K562 (cell line): ENCODE measurements around the gene SFT2D2. TPM values are rescaled to one million over a fixed set of nuclear protein-coding genes. Genes with fewer than 3 reads are reported as not detected.
A peak's percentile ranks its signal among the peaks of the same experiment; 100 is the strongest.

Experiments used
- BHLHE40 ChIP-seq: IDR thresholded peaks from 2 replicates; pipeline ENCODE4 v1.6.1; 2011; ENCODE audit warnings: low read length, improper control_type of control experiment
- CBX2 ChIP-seq: fragments of 200-600 bp; sonication (generic); IDR thresholded peaks from one replicate; pipeline ENCODE4 v1.6.1; 2012; ENCODE audit warnings: mild to moderate bottlenecking, low read length, inconsistent platforms; ENCODE audit not compliant: insufficient read depth, poor library complexity, severe bottlenecking
- CC2D1A ChIP-seq: fragments of 450-650 bp; IDR thresholded peaks from 2 replicates; pipeline ENCODE4 v1.6.1; 2017; ENCODE audit warnings: mild to moderate bottlenecking
- CCNT2 ChIP-seq: IDR thresholded peaks from 2 replicates; pipeline ENCODE4 v1.6.1; 2011; ENCODE audit warnings: borderline replicate concordance, low read depth, mild to moderate bottlenecking, moderate library complexity, mixed read lengths, low read length; ENCODE audit not compliant: insufficient read length; ENCODE audit errors: extremely low read depth
- CREM ChIP-seq: IDR thresholded peaks from 2 replicates; pipeline ENCODE4 v1.6.1; 2014; ENCODE audit warnings: antibody characterized with exemption, low read depth
- CTBP1 ChIP-seq: fragments of 450-650 bp; IDR thresholded peaks from 2 replicates; pipeline ENCODE4 v1.6.1; 2016; ENCODE audit warnings: borderline replicate concordance
- ELF2 ChIP-seq: fragments of 250-450 bp; sonication (Bioruptor Pico); IDR thresholded peaks from 2 replicates; pipeline ENCODE4 v1.5.0; 2021; ENCODE audit warnings: mild to moderate bottlenecking
- ELK3 ChIP-seq: fragments of 450-650 bp; formaldehyde crosslinking; IDR thresholded peaks from 2 replicates; pipeline ENCODE4 v1.4.0; 2020; ENCODE audit warnings: mild to moderate bottlenecking
- ERF ChIP-seq: fragments of 450-650 bp; formaldehyde crosslinking; IDR thresholded peaks from 2 replicates; pipeline ENCODE4 v1.4.0; 2020; ENCODE audit warnings: mild to moderate bottlenecking, mixed read lengths
- HDAC2 ChIP-seq: fragments of 450-650 bp; IDR thresholded peaks from 2 replicates; pipeline ENCODE4 v1.6.1; 2016; ENCODE audit warnings: mild to moderate bottlenecking
- JUNB ChIP-seq: fragments of 450-650 bp; formaldehyde crosslinking; conservative IDR thresholded peaks from 2 replicates; pipeline ENCODE4 v1.4.0; 2020; ENCODE audit warnings: mild to moderate bottlenecking
- KDM4B ChIP-seq, 2 experiments: fragments of 450-650 bp in 1 of 2; sonication (generic) in 1 of 2; IDR thresholded peaks; 2 replicates each; pipeline ENCODE4 v1.6.1; 2016 to 2017; ENCODE audit warnings: borderline replicate concordance in 2 of 2, antibody characterized with exemption in 1 of 2, low read depth in 1 of 2, mild to moderate bottlenecking in 1 of 2
- KLF1 ChIP-seq: fragments of 450-650 bp; IDR thresholded peaks from 2 replicates; pipeline ENCODE4 v1.6.1; 2016; ENCODE audit warnings: missing genetic modification characterization, missing compliant biosample characterization
- MED1 ChIP-seq: sonication (generic); formaldehyde crosslinking; IDR thresholded peaks from 2 replicates; pipeline ENCODE4 v1.8.1; 2023; ENCODE audit warnings: missing genetic modification reagents, borderline replicate concordance
- NFE2L1 ChIP-seq: fragments of 450-650 bp; IDR thresholded peaks from 2 replicates; pipeline ENCODE4 v1.6.1; 2016; ENCODE audit warnings: missing genetic modification characterization, low read depth, mild to moderate bottlenecking, missing compliant biosample characterization, moderate library complexity, borderline replicate concordance
- NFIX ChIP-seq: fragments of 250-450 bp; sonication (Bioruptor Pico); IDR thresholded peaks from 2 replicates; pipeline ENCODE4 v1.4.0; 2020; ENCODE audit warnings: low read depth, mild to moderate bottlenecking, moderate library complexity
- NR2F6 ChIP-seq: fragments of 450-650 bp; formaldehyde crosslinking; IDR thresholded peaks from 2 replicates; pipeline ENCODE4 v1.4.0; 2020; ENCODE audit warnings: mild to moderate bottlenecking
- POLR2A ChIP-seq: fragments of 450-650 bp; conservative IDR thresholded peaks from 2 replicates; pipeline ENCODE4 v1.6.1; 2016
- SRSF3 ChIP-seq: fragments of 200-400 bp; formaldehyde crosslinking; IDR thresholded peaks from 2 replicates; pipeline ENCODE4 v1.6.1; 2016; ENCODE audit warnings: mild to moderate bottlenecking, low read length, moderate library complexity; ENCODE audit not compliant: insufficient read depth
- THAP12 ChIP-seq: fragments of 250-450 bp; sonication (Bioruptor Pico); IDR thresholded peaks from 2 replicates; pipeline ENCODE4 v1.9.0; 2021; ENCODE audit warnings: mild to moderate bottlenecking, inconsistent platforms
- TOE1 ChIP-seq, 2 experiments: fragments of 450-650 bp in 1 of 2; sonication (generic) in 1 of 2; formaldehyde crosslinking in 1 of 2; IDR thresholded peaks; 2 replicates each; pipeline versions ENCODE4 v1.7.1 to v1.8.0; 2016 to 2022; ENCODE audit warnings: borderline replicate concordance in 2 of 2, mild to moderate bottlenecking in 2 of 2, antibody characterized with exemption in 1 of 2, inconsistent platforms in 1 of 2, low read depth in 1 of 2, missing genetic modification reagents in 1 of 2, moderate library complexity in 1 of 2
- XRCC3 ChIP-seq: fragments of 450-650 bp; IDR thresholded peaks from 2 replicates; pipeline ENCODE4 v1.6.1; 2017; ENCODE audit warnings: mild to moderate bottlenecking, moderate library complexity
- ZNF174 ChIP-seq: fragments of 250-450 bp; sonication (Bioruptor Pico); IDR thresholded peaks from 2 replicates; pipeline ENCODE4 v1.4.0; 2020; ENCODE audit warnings: mild to moderate bottlenecking
- ZNF316 ChIP-seq: fragments of 450-650 bp; IDR thresholded peaks from 2 replicates; pipeline ENCODE4 v1.6.1; 2016
- polyA plus RNA-seq, 8 experiments: library from polyadenylated mRNA; depleted of rRNA in 4 of 8; stranded (reverse) in 5 of 8; unstranded in 3 of 8; fragments of >200 nt; fragmentation: Nextera tagmentation in 2 of 8; fragmentation: Illumina TruSeq in 1 of 8; extraction: Ambion mirVana in 2 of 8; extraction: Trizol in 1 of 8; gene quantifications; 2 replicates each; pipeline versions ENCODE4 v1.2.1 to v1.2.3, GENCODE V29; 2011 to 2014; ENCODE audit warnings: inconsistent platforms in 1 of 8, missing spikeins in 1 of 8
- total RNA-seq, 7 experiments: library from RNA; depleted of rRNA in 6 of 7; stranded (reverse); fragments of >200 nt in 6 of 7; fragmentation: Illumina TruSeq in 2 of 7; extraction: Trizol in 2 of 7; gene quantifications; 2 replicates each; pipeline versions ENCODE4 v1.2.1 to v1.2.3, GENCODE V29; 2011 to 2021; ENCODE audit warnings: low replicate concordance in 1 of 7

SFT2D2 gene
- total and polyA plus RNA-seq, 9 of the 15 experiments (the other 6 are each of a cell fraction or from before 2014, with no cell fraction given) = 3.4 to 50.1 (median 21.6) TPM

GRCh38 chr1:168178638-168179437, 47.0 kb upstream of the SFT2D2 start, which contains the start of gene TIPRL (continued):
- no peak for TF ChIP-seq ELK3 (CRISPR knock-in tag)
- TF ChIP-seq MED1 (CRISPR knock-in tag) = no peak
- peak; percentile 89; the same call in 1 of the 2 replicates for TF ChIP-seq ERF (CRISPR knock-in tag)
- TF ChIP-seq POLR2A = peak; percentile 96
- TF ChIP-seq NR2F6 (CRISPR knock-in tag) = 0 out of 2 replicates have a peak, but pooled peaks have one; percentile 86
- peak; percentile 62; the same call in 1 of the 2 replicates for TF ChIP-seq CC2D1A
- peak; percentile 30; the same call in 1 of the 2 replicates for TF ChIP-seq HDAC2
- peak; percentile 38; the same call in 1 of the 2 replicates for TF ChIP-seq NFIX (CRISPR knock-in tag)
- TF ChIP-seq CTBP1 = peak; percentile 85; the same call in 1 of the 2 replicates
- peak; percentile 35; the same call in 1 of the 2 replicates for TF ChIP-seq KLF1 (tag)
- peak; percentile 96 for TF ChIP-seq CREM
- peak; percentile 64; the same call in 1 of the 2 replicates for TF ChIP-seq ELF2 (CRISPR knock-in tag)
- peak; percentile 33; the same call in 1 of the 2 replicates for TF ChIP-seq BHLHE40
- no peak for TF ChIP-seq ZNF316
- TF ChIP-seq NFE2L1 (tag) = no peak
- peak in 1 of 2 experiments; percentile 86; a peak in 1 of 4 replicates for TF ChIP-seq KDM4B (IDR thresholded peaks at IDR 0.05; ENCODE audit: borderline replicate concordance in 2 of 2, low read depth in 1 of 2)
- no peak for TF ChIP-seq SRSF3
- TF ChIP-seq CBX2 = no peak
- peak; percentile 75 for TF ChIP-seq CCNT2
- peak; percentile 5; the same call in 1 of the 2 replicates for TF ChIP-seq THAP12 (CRISPR knock-in tag)
- TF ChIP-seq TOE1 (IDR thresholded peaks at IDR 0.05; ENCODE audit: borderline replicate concordance) = peak; percentile 67; the same call in 1 of the 2 replicates
- no peak for TF ChIP-seq TOE1 (CRISPR knock-in tag; IDR thresholded peaks at IDR 0.05; ENCODE audit: borderline replicate concordance, low read depth)
- TF ChIP-seq XRCC3 = no peak
- TF ChIP-seq JUNB (CRISPR knock-in tag) = peak; percentile 99
- 0 out of 2 replicates have a peak, but pooled peaks have one; percentile 20 for TF ChIP-seq ZNF174 (CRISPR knock-in tag)
